GM20431 (cell line): ENCODE data around the gene CDH16.

ENCODE experiments used
- in situ Hi-C: fragments of 300-500 bp; cut with MseI, MboI; formaldehyde crosslinking; loops from one replicate; pipeline ENCODE4 v1.15.0; 2020; ENCODE audit warnings: low sequenced_read_pairs; ENCODE audit not compliant: unreplicated experiment

The CDH16 gene

DNA sequence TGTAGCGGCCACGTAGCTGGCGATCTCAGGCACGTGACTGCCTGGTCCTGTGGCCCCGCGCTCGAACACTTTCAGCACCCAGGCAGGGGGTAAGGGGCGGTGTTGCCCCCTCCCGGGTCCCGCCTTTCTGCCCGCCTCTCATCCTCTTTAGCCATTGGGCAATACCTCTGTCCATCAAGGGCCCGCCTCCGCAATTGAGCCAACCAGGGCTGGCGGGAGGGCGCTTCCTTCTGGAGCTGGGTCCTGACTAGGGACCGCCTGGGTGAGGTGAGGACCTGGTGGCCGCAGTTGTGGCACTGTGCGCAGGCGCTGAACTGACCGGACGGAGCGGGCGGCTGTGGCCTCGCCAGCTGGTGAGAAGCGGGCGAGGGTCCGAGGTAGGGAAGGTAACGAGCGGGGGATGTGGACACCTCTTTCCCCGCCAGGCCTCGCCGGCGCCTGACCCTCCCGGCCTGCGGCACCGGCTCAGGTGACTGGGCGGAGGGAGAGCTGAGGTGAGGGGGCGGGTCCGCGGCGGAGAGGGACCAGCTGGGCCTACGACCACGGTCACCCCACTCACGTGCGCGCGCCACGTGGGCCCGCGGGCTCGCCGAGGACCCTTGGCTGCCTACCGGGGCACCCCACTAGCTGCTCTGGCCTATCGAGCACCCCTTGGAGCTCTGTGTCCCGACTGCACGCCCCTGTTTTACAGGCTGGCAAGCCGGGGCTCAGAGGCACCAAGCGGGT is 38.2 kb downstream of the CDH16 start, which contains the start of gene PDP2:
Gene PDP2 (plus strand): TSS at position 228 of the 726 bp plus-strand sequence. CDS start 3,770 bp downstream, outside the sequence.
- in situ Hi-C loops, result no loop called here

DNA sequence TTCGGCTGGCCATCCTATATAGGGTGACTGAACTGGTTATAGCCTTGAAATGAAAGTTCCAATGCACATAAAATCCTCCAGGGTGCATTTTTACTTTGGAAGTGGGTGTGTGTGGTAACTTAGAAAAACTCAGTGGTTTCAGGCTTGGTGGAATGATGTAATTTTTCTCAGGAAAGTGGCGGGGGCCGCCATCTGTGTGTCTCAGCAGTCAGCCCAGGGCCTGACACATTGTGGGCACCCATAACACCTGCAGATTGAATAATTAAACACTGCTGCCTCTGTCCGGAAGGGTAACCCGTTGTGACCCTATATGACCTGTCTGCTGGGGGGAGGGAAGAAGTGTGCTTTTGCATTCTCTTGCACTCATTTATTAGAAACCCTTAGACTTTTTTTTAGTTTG is 40.6 kb downstream of the CDH16 start:
- in situ Hi-C loops, result no loop called here

DNA sequence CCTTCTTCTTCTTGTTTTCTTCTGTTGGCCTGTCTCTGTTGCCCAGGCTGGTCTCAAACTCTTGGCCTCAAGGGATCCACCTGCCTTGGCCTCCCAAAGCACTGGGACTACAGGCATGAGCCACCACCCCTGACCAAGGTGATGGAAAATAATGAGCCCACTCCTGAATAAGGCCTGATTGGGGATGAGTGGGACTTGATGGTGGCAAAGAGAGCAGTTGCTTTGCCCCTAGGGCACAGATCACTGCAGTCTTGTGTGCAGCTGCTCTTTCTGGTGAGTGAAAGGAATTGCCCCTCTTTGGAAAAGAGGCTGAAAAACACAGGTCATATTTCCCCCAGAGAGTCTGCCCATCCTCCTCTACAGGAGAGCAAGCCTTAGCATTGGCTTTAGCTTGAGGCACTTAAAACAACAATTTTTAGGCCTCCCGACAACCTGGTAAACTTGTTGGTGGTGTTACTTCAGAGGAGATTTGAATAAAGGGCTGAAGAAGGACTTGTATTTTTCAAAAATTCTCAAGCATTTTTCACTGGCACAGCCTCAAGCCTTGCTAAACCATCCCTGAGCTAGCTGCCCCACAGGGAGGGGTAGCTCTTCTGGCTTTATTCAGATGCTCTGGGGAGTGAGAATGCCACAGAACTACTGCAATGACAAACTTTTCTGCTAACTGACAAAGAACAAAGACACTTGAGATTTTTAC is 44.5 kb downstream of the CDH16 start:
- in situ Hi-C loops, result loop anchor here (25.0 kb wide), 1 partner anchor 462 kb away; no protein-coding TSS in a partner anchor

DNA sequence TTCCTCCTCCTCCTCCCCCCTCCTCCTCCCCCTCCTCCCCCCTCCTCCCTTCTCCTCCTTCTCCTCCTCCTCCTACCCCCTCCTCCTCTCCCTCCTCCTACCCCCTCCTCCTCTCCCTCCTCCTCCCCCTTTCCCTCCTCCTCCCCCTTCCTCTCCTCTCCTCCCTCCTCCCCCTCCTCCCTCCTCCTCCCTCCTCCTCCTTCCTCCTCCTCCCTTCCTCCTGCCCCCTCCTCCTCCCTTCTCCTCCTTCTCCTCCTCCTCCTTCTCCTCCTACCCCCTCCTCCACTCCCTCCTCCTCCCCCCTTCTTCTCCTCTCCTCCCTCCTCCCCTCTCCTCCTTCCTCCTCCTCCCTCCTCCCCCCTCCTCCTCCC is 45.0 kb downstream of the CDH16 start:
- in situ Hi-C loops, result loop anchor here (25.0 kb wide), 1 partner anchor 461 kb away; no protein-coding TSS in a partner anchor

DNA sequence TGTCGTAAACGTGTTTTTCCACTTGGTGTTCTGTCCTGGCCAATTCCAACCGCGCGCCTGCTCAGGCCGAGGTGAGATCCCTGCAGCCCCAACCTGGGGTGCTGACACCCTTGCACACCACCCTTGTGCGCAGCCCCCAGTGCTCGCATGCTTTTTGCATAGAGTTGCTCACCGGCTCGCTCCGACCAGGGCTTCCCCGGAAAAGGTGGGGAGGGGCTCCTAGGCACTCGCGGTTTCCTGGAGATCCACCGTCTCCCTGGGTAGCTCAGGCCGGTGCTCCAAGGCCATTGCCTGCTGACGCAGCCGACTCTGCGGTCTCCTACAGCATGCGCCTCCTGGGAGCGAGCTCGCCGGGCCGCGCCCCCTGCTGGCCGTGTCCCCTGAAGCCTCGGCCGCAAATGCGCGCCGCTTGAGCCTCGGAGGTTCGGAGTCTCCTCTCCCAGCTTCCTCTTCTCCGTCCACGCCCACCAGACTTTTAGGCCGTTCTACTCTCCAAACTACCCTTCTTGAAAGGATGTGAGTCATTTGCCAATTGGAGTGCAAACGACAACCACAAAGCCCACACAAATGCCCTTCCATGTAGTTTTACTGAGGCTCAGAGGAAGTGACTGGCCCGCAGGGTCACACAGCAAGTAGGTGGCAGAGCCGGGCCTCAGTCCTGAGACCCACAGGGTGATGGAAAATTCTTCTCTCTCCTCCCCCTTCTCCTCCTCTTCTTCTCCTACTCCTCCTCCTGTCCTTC is 45.6 kb downstream of the CDH16 start:
- in situ Hi-C loops, result loop anchor here (25.0 kb wide), 1 partner anchor 461 kb away; no protein-coding TSS in a partner anchor

DNA sequence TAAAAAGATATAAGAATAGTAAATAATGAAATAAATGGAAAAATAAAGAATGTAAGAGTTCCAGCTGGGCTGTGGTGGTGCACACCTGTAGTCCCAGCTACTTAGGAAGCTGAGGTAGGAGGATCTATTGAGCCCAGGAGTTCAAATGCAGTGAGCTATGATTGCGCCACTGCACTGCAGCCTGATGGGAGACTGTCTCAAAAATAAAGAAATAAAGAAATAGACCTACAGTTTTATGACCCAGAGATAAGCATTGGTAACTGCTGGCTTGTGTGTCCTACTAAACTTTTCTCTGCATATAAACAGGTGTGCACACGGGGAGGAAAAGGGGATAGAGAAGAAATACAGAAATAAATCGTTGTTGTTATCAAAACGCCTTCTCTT is 46.1 kb downstream of the CDH16 start:
- in situ Hi-C loops, result loop anchor here (25.0 kb wide), 1 partner anchor 460 kb away; no protein-coding TSS in a partner anchor

DNA sequence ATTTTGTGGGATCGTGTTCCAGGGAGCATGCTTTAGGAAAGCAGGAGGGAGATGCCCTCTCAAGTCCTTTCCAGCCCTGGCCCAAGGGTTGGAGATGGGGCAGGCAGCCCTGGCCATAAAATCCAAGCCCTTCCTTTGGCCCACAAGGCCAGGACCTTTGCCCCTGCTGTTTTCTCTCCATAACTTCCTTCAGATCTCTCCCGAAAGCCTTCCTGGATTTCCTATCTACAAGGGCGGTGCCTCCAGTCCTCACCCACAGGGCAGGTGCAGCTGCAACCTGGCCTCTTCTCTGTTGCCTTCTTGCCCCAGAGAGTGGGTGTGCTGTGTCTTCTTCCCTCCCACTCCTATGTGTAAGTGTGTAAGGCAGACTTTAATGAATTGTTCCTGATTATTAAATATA is 46.8 kb downstream of the CDH16 start:
- in situ Hi-C loops, result loop anchor here (25.0 kb wide), 1 partner anchor 460 kb away; no protein-coding TSS in a partner anchor

DNA sequence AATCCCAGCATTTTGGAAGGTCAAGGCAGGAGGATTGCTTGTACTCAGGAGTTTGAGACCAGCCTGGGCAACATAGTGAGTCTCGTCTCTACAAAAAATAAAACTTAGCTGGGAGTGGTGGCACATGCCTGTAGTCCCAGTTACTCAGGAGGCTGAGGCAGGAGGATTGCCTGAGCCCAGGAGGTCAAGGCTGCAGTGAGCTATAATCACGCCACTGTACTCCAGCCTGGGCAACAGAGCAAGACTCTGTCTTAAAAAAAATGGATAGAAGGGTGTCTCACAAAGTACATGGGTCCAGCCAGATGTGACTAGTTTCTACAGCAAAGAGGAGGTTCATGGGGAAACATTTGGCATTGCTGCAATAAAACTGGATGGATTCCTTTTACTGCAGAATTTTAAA is 47.3 kb downstream of the CDH16 start:
- in situ Hi-C loops, result loop anchor here (25.0 kb wide), 1 partner anchor 459 kb away; no protein-coding TSS in a partner anchor

DNA sequence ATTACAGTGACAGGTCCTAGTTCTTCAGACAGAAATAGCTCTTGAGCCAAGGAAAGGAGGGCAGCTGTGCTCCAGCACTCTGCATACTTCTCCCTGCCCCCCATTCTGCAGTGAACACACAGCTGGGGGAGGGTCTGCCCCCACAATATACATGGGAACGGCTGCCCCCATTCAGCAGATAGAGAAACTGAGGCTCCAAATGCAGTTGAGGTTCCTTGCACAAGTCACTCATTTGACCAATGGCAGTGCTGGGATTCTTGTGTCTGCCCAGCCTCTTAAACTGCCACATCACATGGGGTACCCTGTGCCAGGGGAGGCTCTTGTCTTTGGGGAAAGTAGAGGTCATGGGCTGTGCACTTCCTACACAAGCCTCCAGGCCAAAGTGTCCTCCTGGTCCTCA is 49.3 kb downstream of the CDH16 start:
- in situ Hi-C loops, result loop anchor here (25.0 kb wide), 1 partner anchor 457 kb away; no protein-coding TSS in a partner anchor

DNA sequence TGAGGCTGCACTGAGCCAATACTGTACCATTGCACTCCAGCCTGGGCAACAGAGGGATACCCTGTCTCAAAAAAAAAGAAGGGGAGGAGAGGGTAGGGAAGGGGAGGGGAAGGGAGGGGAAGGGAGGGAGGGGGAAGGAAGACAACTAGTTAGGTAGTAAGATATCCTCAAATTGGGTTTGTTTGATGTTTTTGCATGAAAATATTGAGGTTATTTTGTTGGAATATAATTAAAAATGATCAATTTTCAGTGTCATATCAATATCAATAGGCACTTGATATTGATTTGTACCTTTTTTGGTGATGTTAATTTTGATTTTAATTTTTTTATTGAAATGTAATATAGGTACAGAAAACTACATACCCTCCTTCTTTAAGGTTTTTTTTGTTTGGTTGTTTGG is 55.0 kb downstream of the CDH16 start:
- in situ Hi-C loops, result loop anchor here (25.0 kb wide), 1 partner anchor 451 kb away; no protein-coding TSS in a partner anchor

DNA sequence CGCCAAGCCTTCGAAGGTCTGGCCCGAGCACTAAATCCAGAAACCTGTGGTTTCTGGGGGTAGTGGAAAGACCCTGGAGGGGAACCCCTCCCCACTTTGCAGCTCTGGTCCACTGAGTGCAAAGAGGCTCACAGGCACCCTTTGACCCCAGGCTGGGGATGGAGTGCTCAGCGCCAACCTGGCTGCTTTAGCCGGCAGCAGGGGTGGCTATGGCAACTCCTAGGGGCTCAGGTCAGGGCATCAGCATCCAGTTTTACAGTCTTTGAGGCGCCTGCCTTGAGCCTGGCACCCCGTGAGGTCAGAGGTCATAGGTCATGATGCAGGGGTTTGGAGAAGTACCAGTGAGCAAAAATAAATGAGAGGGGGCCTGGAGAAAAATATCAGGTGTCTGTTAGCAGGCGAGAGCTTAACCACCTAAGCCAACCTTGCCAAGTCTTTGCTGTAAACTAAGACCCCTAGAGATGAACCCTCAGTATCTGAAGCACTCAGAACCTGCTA is 56.6 kb downstream of the CDH16 start:
- in situ Hi-C loops, result loop anchor here (25.0 kb wide), 1 partner anchor 450 kb away; no protein-coding TSS in a partner anchor

DNA sequence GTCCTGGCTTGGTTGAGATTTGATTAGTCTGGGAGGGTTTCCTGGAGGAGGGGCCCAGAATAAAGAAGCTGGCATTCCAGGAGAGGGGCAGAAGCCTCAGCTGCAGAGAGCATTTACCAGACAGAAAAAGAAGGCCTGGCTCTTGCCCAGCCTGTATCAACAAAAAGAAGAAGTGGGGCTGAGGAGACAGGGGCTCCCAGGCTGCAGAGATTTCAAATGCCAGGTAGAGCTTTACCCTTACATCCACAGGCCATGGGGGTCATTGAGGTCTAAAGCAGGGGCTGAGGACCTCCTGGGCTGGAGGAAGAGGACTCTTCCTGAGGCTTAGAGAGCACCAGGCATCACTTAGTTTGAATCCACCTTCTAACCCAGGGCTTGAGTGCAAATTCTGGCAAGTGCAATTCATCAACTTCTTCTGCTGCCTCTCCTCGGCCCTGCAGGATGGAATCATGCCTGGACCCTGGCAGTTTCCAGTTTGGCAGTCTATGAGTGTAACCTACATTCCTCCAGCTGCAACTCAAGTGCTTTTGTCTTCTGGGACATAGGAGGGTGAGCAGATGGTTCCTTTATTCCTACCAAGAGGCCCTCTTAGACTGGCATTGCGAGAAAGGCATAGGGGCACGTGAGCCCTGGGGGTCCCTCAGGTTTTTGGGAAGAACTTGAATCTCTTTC is 59.2 kb downstream of the CDH16 start:
- in situ Hi-C loops, result loop anchor here (25.0 kb wide), 1 partner anchor 447 kb away; no protein-coding TSS in a partner anchor

DNA sequence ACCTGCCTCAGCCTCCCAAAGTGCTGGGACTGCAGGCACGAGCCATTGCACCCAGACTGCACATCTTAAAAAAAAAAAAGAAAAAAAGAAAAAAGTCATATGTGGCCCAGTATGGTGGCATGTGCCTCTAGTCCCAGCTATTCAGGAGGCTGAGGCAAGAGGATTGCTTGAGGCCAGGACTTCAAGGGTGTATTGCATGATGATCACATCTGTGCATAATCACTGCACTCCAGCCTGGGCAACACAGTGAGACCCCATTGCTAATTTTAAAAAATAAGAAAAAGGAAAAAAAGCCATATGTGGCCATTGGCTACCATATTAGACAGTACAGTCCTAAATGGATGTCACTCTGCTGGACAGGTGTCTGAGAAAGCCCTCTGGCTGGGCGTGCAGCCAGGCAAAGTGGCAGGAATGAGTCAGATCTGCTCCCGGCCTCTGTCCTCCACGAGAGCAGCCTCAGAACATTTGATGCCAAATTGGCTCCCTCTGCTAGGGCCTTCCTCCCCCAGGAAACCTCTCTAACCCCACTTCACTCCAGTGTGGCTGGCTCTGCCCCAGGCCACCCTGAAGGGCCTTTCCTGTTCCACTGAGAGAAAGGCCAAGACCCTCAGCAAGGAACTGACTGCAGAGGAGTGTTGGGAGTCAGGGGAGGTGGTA is 59.8 kb downstream of the CDH16 start:
- in situ Hi-C loops, result loop anchor here (25.0 kb wide), 1 partner anchor 447 kb away; no protein-coding TSS in a partner anchor
